Stimulated activated CD4-positive, alpha-beta T cell treated with anti-CD3 and anti-CD28 coated beads, Interleukin-1b, Interleukin-23, amount 100 ng/mL, for 1 hour (primary cell): ENCODE measurements around the gene RUNX1.

ENCODE experiments used
- DNase-seq, 2 donors: peaks; one replicate each; pipeline ENCODE4 v3.0.0-alpha.2; 2020; ENCODE audit warnings: low read depth in 2 of 2

The RUNX1 gene

DNA sequence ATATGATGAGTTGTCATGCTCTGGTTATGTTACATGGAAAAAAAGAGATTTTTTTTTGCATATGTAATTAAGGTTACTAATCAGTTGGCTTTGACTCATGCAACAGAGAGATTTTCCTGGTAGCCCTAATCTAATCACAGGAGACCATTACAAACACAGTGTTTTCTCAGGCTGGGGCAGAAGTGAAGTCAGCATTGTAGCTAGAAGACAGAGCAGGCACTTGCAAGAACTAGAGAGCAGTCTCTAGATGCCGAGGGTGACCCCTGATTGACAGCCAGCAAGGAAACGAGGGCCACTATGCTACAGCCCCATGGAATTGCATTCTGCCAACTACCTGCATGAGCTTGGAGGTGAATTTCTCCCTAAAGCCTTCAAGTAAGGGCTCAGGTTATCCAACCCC is 151.3 kb downstream of the RUNX1 start:
- DNase-seq, result no peak

DNA sequence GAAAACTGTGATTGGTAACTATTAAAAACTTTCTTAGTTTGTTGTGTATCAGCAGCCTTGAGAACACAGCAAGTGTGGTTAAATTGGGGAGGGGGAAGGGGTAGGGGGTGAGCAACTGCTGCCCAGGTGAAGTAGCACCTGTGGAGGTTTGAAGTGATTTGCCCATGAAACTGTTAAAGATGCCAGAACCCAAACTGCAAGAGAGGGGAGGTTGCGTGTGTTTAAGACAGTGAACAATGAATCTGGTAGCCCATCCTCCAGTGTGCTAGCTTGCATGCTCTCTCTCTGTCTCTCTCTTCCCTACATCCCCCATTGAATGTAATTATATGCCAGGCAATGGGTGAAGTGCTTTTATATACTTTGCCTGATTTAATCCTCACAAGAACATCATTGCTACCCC is 154.7 kb downstream of the RUNX1 start:
- DNase-seq, result no peak

GRCh38 chr21:34892209-34892608 is 156.9 kb downstream of the RUNX1 start:
- no peak for DNase-seq

DNA sequence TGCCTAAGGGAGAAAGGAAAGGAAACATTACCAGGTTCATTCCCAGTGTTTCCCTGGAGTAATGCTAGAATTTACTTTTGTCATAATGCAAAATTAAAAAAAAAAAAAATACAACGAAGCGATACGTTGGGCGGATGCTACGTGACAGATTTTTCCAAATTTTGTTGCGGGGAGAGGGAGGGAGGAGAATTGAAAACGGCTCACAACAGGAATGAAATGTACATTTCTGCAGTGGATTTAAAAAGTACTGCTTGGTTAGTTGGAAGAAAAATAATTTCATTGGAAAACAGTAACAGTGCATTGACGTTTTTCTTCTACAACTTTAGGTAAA is 157.5 kb downstream of the RUNX1 start:
- DNase-seq, result no peak

DNA sequence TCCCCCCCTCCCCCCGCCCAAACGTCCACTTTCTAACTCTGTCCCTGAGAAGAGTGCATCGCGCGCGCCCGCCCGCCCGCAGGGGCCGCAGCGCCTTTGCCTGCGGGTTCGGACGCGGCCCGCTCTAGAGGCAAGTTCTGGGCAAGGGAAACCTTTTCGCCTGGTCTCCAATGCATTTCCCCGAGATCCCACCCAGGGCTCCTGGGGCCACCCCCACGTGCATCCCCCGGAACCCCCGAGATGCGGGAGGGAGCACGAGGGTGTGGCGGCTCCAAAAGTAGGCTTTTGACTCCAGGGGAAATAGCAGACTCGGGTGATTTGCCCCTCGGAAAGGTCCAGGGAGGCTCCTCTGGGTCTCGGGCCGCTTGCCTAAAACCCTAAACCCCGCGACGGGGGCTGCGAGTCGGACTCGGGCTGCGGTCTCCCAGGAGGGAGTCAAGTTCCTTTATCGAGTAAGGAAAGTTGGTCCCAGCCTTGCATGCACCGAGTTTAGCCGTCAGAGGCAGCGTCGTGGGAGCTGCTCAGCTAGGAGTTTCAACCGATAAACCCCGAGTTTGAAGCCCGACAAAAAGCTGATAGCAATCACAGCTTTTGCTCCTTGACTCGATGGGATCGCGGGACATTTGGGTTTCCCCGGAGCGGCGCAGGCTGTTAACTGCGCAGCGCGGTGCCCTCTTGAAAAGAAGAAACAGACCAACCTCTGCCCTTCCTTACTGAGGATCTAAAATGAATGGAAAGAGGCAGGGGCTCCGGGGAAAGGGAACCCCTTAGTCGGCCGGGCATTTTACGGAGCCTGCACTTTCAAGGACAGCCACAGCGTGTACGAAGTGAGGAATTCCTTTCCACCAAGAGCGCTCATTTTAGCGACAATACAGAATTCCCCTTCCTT is 158.1 kb downstream of the RUNX1 start:
- DNase-seq, result no peak

- no peak for DNase-seq
Measured at GRCh38 chr21:34890470-34890723, 158.7 kb downstream of the RUNX1 start.

DNA sequence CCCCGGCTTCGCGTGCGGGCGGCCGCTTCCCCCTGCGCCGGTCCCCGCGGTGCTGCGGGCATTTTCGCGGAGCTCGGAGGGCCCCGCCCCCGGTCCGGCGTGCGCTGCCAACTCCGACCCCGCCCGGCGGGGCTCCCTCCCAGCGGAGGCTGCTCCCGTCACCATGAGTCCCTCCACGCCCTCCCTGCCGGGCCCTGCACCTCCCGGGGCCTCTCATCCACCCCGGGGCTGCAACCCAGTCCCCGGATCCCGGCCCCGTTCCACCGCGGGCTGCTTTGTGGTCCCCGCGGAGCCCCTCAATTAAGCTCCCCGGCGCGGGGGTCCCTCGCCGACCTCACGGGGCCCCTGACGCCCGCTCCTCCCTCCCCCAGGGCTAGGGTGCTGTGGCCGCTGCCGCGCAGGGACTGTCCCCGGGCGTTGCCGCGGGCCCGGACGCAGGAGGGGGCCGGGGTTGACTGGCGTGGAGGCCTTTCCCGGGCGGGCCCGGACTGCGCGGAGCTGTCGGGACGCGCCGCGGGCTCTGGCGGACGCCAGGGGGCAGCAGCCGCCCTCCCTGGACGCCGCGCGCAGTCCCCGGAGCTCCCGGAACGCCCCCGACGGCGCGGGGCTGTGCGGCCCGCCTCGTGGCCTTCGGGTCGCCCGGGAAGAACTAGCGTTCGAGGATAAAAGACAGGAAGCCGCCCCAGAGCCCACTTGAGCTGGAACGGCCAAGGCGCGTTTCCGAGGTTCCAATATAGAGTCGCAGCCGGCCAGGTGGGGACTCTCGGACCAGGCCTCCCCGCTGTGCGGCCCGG is 159.2 kb downstream of the RUNX1 start:
- peak; percentile 52 to 59 for DNase-seq

GRCh38 chr21:34889320-34889675 is 159.8 kb downstream of the RUNX1 start:
- no peak for DNase-seq

- peak; percentile 41 to 61 for DNase-seq
Measured at GRCh38 chr21:34888569-34889319, 160.4 kb downstream of the RUNX1 start.

- DNase-seq, result peak; percentile 72 to 75
Measured at GRCh38 chr21:34887725-34888568, 161.2 kb downstream of the RUNX1 start.

DNA sequence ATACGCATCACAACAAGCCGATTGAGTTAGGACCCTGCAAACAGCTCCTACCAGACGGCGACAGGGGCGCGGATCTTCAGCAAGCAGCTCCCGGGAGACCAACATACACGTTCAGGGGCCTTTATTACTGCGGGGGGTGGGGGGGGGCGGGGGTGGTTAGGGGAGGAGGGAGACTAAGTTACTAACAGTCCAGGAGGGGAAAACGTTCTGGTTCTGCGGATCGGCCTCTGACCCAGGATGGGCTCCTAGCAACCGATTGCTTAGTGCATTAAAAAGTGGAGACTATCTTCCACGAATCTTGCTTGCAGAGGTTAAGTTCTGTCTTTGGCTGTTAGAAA is 162.0 kb downstream of the RUNX1 start:
- DNase-seq, result no peak

DNA sequence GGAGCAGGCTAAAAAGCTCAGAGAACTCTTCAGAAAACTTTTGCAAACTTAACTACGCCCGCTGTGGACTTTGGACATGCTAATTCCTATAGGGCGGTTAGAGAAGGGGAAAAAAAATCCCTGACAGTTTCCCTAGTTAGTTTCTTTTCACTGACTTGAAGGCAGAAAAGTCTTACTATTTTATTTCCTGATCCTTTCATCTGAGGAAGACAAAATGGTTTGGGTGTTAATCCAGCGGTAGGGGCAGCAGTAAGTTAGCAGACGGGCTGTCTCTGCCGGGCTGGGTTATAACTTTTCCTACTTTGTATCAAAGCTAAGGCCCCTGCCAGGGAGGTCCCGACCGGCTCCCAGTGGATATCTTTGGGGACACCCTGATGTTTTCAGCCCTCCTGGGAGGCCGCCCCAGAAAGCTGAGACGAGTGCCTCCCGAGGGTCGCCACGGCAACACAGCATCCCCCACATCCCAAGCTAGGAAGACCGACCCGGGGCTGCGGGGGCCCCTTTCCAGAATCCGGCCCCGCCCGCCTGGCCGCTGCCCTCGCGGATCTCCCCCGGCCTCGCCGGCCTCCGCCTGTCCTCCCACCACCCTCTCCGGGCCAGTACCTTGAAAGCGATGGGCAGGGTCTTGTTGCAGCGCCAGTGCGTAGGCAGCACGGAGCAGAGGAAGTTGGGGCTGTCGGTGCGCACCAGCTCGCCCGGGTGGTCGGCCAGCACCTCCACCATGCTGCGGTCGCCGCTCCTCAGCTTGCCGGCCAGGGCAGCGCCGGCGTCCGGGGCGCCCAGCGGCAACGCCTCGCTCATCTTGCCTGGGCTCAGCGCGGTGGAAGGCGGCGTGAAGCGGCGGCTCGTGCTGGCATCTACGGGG is 162.6 kb downstream of the RUNX1 start:
- no peak for DNase-seq

- DNase-seq, result no peak
Measured at GRCh38 chr21:34885626-34886239, 163.4 kb downstream of the RUNX1 start.

GRCh38 chr21:34885125-34885524 is 164.0 kb downstream of the RUNX1 start:
- DNase-seq, result no peak

GRCh38 chr21:34884346-34884929 is 164.7 kb downstream of the RUNX1 start:
- no peak for DNase-seq

- DNase-seq, result no peak
Measured at GRCh38 chr21:34883491-34884271, 165.4 kb downstream of the RUNX1 start.

DNA sequence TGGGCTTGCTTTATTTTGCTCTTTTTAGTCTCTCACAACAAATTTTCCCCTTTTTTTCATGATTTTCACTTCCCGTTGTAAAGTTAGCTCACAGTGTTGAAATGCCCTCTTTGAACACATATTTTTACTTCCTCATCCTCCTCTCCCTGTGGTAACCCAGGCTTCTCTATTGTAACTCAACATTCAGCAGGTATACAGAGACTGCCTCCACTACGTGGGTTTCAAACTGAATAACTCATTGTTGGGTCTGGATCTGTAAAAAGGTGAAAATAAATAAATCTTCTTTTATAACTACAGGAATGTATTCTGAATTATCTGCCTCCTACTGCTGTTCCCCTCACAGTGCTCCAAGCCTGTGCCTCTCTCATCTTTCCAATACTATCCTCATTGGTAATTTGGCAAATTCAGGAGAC is 166.4 kb downstream of the RUNX1 start:
- DNase-seq, result no peak

DNA sequence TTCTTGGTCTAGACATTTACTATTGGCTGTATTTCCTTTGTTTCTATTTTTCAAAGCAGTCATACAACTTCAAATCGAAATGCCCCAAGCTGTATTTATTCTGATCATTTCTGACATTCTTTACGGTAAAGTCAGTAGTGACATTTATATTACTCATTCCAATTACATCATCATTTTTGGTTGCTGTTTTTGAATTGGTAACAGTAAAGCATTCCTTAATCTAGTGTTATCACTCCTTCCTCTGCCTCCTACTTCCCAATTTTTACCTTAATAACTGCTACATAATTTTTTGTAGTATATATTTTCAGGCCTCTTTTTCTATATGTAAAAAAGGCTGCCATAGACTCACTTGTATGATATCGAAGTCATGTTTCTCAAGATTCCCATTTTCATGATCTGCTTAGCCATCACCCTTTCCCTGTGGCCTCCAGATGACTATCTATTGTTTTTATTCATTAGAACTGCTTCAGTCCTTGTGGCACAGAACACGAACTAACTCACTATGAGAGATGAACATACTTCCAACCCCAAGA is 167.2 kb downstream of the RUNX1 start:
- no peak for DNase-seq

- DNase-seq, result no peak
Measured at GRCh38 chr21:34881421-34881820, 167.7 kb downstream of the RUNX1 start.
